ENCODE data around the gene COX4I1.

- TF ChIP-seq CTCF (IDR thresholded peaks at IDR 0.05) = no peak
- TF ChIP-seq POLR2AphosphoS5 (IDR thresholded peaks at IDR 0.05; ENCODE audit: insufficient read depth in 1 of 2, low read depth in 1 of 2) = no peak
- TF ChIP-seq POLR2A (IDR thresholded peaks at IDR 0.05) = no peak
These were observed 40.3 kb downstream of the COX4I1 start for GRCh38 chr16:85839681-85840240.
